Measurements from ENCODE around the gene TNFSF10.
"Not testable (repeated sequence)": the region's sequence is repeated elsewhere in the genome, so short reads cannot be mapped to it uniquely, and the experiment has no call there.

TNFSF10 gene

DNA sequence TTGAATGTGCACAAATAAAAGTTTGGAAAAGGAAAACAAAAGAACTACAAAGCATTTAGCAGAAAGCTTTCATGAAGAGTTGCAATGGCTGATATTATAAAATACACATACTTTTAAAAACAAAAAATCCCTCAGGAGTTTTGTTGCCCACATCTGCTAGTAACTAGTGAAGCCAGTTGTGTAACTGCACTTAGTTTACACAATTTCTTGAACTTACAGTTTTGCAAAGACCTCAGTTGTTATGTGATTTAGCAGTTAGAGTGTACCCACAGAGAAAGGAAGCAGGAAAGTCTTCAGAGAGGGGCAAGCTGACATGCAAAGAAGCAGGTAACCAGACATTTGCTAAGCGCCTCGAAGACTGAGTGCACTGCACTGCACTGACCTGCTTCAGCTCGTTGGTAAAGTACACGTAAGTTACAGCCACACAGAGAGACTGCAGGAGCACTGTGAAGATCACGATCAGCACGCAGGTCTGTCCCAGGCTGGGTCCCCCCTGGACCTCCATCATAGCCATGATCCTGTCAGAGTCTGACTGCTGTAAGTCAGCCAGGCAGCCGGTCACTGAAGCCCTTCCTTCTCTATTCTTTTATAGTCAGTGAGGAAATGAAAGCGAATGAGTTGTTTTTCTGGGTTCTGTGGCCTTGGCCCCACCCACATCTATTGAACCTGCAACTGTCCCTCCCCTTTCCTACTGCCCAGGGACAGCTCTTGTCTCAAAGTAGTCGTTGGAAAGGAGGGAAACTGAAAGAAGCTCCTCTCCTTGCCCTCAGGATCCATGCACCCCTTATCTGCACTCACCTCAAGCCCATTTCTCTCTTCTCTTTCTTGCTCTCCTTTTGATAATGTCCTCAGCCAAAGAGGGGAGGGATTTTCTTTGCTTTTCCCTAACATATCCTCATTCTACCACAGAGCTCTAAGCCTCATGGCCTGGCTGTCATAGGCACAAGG is at the start of gene TNFSF10:
TSS of gene TNFSF10 (minus strand) at position 560 of the 948 bp plus-strand sequence. CDS start at position 514, 46 bp downstream.
- DNase-seq: peak; percentile 84

GRCh38 chr3:172569128-172570008 is 46.1 kb upstream of the TNFSF10 start:
- DNase-seq: no peak

GRCh38 chr3:172568701-172569100 is 45.5 kb upstream of the TNFSF10 start:
- DNase-seq: no peak

DNA sequence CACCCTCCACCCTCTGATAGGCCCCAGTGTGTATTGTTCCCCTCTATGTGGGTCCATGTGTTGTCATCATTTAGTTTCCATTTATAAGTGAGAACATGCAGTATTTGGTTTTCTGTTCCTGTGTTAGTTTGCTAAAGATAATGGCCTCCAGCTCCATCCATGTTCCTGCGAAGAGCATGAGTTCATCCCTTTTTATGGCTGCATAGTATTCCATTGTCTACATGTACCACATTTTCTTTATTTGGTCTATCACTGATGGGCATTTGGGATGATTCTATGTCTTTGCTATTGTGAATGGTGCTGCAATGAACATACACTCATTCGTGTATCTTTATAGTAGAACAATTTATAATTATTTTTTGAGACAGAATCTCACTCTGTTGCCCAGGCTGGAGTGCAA is 43.6 kb upstream of the TNFSF10 start:
- not testable (repeated sequence) for DNase-seq

DNA sequence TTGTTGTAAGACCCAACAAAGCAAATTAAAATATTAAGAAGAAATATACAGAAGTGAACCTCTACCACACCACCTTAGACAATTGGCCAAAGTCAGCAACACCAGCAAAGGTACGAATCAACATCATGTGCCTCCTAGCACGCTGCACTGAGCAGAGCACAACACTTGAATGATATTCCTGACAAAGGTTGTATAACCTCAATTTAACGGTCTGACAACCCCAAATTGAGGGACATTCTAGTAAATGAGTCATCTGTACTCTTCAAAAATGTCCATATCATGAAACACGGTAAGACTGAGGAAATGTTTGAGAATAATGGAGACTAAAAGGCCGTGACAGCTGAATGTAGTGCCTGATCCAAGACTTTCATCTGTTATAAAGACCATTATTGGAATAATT is 41.3 kb upstream of the TNFSF10 start:
- DNase-seq: no peak

DNA sequence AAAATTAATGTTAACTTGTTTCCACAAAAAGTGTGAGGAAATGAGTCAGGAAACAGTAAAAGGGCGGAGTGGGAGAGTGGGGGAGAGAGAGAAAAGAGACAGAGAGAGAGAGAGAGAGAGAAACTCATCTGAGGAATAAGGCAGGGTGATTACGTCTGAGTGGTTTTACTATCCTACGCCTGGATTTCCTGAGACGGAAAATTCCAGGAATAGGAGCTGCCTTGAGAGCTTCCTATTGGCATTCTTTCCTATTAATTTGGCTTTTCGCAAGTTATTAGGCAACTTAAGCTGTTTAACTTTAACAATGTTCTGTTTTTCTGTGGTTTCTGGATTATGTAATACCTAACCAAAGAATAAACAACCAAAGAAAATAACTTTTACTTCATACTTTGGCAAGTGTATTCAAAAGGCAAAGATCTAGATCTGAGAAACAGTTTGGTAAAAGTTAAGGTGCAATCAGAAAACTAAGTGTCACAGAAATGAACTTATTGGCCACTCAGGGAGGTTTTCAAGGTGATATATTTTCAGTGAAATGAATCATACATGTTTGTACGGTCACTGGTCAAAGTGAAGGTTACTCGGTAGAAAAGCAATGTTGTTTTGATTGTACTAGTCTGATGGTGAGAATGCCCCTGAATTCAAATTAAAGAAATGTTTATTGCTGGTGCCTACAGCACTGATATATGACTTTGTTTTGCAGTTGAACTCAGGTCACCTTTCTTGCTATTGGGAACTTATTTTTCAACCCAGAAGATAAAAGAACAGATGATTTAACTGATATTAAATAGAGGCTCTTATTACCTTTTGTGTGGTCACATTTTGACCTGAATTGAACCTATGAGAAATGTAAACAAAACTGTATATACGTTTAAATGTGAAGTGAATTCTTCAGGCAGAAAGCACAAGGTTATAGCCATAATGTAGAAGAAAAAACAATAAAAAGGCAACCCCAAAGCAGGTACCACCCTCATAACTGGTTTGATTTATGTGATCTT is 39.9 kb upstream of the TNFSF10 start:
- no peak for DNase-seq

DNA sequence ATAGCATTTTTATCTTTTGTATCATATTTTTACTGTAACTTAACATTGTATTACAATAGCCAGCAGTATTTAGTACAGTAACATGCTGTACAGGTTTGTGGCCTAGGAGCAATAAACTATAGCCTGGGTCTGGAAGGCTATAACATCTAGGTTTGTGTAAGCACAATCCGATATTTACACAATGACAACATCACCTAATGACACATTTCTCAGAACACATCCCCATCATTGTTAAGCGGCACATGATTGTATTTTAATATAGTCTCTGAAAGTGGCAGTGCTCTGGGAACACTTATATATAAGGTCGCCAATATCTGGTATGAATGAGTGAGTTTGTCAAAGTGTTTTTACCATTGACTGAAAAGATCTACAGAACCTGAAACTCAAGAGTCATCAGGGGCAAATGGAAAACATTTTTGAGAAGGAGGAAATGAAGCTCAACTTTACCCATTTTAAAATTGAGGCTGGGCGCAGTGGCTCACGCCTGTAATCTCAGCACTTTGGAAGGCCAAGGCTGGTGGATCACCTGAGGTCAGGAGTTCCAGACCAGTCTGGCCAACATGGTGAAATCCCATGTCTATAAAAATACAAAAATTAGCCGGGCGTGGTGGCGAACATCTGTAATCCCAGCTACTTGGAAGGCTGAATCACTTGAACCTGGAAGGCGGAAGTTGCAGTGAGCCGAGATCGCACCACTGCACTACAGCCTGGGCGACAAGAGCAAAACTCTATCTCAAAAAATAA is 38.8 kb upstream of the TNFSF10 start:
- DNase-seq: no peak

DNA sequence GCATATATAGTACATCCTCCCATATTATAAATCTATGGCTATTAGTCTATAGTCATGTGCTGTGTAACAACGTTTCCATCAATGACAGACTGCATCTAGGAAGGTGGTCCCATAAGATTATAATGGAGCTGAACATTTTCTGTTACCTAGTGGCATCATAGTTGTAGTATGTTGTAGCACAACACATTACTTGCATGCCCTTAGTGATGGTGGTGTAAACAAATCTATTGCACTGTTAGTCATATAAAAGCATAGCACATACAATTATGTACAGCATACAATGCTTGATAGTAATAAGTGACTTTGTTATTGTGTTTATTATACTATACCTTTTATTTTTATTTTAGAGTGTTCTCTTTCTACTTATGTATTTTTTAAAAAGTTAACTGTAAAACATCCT is 37.4 kb upstream of the TNFSF10 start:
- no peak for DNase-seq

DNA sequence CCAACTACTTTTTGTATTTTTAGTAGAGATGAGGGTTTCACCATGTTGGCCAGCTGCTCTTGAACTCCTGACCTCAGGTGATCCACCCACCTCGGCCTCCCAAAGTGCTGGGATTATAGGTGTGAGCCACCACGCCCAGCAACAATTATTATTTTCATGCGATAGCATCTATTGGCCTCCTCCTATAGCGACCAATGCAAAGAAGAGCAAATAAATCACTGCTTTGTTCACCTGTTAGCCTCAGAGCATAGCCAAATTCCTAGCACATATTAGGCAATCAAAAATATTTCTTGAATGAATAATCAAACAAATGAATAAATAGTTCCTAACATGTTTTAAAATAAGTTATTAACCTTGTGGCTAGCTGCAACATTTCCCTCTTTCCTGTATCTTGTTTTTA is 36.8 kb upstream of the TNFSF10 start:
- no peak for DNase-seq

DNA sequence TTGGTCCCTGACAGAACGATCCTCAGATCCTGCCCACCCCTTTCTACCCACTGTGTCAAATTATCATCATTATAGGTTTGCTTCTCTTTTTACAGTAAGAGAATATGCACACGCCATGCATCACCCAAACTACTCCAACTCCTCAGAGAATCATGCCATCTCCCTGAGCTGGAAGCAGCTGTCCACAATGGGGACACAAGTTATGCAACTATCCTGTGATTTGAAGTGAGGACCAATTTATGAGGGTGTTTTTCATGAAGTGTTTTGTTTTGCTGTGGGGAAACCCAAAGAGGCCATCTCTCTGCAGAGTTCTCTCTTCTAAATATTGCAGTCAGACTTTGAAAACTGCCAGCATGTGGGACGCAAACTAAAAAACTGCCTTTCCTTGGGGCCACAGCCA is 35.8 kb upstream of the TNFSF10 start:
- DNase-seq: peak; percentile 55

DNA sequence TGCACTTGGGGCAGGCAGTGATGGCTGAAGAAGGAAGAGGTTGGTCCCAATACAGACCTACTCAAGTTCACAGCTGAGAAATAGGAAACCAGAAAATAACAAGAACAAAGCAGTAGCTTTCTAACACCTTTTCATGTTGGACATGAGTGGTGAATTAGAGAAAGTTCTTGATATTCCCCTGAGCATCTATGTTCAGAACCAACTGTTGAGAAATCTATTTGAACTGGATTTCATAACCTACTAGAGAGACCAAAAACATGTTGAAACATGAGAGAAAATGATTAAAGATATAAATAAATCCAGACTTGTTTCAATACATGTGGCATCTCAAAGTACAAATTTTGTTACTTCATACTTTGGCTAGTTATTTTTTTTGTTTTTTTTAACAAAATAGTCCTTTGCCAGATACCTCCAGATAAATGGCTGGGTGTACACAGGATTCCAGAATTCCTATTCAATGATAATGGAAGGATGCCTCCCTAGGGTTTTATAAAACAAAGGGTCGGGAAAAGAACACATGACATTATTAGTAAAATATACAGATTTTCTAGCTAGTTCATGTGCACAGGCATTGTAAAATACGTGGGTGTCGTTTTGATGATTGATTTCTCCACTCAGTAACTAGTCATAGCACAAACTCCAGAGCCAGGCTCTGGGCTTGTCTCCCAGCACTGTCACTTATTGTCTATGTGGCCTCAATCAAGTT is 34.4 kb upstream of the TNFSF10 start:
- no peak for DNase-seq

DNA sequence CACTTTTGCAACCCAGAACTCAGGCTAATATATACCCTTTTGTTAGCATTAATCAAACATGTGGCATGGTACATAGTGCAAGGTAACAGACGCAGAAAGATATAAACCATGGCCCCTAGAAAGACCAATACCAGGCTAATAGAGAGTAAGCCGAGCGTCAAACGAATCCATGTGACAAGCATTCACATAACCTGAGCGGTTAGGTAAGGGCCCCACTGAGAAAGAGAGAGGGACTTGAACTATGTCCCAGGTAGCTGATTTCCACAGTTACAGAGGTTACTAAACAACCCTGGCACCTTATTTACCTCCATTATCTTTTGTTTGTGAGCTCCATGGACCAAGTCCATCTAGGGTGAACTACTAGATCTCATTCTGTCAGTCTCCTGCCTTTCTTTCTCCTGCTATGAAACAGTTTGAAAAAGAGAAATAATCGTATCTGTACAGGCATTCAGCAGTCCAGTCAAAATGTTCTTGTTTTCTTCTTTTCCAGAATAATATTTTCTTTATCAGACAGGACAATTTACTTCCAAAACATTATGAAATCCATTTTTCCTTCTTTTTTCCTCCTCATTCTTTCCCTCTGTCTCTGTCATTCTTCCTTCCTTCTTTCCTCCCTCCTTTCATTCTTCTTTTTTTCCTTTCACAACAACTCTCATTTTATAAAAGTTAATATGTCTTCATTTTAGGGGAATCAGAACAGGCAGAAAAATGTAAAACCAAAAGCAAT is 30.5 kb upstream of the TNFSF10 start:
- DNase-seq: no peak

GRCh38 chr3:172552607-172553006 is 29.4 kb upstream of the TNFSF10 start:
- peak; percentile 55 for DNase-seq

- no peak for DNase-seq
Measured at GRCh38 chr3:172551874-172552273, 28.6 kb upstream of the TNFSF10 start.

DNA sequence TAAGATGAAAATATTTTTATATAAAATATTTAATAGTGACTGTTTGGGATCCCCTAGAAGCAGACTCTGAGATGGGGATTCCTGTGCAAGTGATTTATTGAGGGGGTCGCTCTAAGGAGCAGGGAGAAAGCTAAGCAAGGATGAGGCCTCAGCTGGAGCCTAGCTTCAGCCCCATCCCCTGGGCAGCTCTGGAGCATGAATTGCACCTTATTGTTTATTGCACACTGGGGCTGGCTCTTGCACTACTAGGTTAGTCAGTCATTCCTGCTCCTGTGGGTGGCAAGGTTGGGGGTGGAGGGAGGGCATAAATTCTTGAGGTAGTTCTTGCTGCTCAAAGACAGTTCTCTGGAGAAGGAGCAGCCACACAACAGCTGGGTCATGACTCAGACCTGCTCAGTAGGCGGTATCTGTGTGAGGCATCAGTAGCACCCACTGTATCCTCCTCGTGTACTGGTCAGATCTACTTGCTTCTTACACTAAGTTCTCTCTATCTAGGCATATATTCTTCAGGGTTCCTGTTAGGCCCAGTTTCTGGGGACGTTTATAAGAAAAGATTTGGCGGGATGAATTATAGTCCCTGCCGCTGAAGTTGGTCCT is 27.2 kb upstream of the TNFSF10 start:
- DNase-seq: peak; percentile 90

DNA sequence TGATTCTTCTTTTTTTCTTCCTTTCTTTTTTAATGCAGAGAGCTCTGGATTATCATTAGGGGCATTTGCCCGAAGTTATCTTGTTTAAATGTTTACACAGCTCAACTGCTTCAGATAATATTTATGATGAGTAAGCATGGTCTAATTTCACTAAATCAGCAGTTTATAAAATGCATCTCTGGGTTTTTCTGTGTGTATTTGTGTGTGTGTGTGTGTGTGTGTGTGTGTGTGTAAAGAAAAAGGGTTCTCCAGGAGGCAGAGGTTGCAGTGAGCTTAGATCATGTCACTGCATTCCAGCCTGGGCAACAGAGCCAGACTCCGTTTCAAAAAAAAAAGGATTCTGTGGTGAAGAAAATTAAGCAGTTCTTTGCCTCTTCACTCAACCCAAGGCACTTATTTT is 25.9 kb upstream of the TNFSF10 start:
- no peak for DNase-seq

DNA sequence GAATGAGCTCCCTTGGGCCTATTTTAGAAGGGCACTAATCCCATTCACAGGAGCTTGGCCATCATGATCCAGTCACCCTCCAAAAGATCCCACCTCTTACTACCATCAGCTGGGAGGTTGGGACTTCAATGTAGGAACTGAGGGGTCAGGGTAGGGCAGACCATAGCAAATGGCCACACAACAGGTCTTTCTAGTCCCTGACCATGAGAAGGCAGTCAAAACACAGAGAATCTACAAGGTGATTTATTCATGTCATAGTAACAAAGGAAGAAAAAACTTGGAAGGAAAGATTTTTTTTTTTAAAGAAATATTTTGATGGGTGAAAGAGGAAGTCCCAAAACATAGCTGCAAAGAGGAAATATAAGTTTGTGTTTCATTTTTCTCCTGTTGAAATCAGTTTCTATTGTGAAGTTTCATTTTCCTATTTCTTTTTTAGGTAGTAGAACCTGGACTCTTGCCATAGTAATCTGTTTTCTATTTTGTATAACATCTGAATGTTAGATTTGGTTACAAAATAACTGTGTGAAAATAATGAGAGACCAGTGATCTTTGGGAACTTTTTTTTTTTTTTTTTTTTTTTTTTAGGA is 23.5 kb upstream of the TNFSF10 start:
- DNase-seq: no peak

GRCh38 chr3:172546105-172546504 is 22.9 kb upstream of the TNFSF10 start:
- DNase-seq: no peak

- no peak for DNase-seq
Measured at GRCh38 chr3:172544404-172544803, 21.2 kb upstream of the TNFSF10 start.
